Measurements from ENCODE around the gene RAD21L1. TPM values are rescaled to one million over a fixed set of nuclear protein-coding genes. Genes with fewer than 3 reads are reported as not detected.

Gene RAD21L1
- total RNA-seq, 1 experiment from 2014 or later: not detected

- H3K79me2 ChIP-seq (ENCODE audit: low read length): no peaks in the 10 kb centered on the region
- no peak overlapping the region for H3K27ac ChIP-seq (ENCODE audit: low read length)
- no peaks in the 10 kb centered on the region for H3K9me2 ChIP-seq (replicated peaks; ENCODE audit: insufficient read depth, low read length)
- H4K20me1 ChIP-seq (ENCODE audit: insufficient read depth, low read depth, low read length): no peaks in the 10 kb centered on the region
- H3K4me1 ChIP-seq (ENCODE audit: low read length): no peaks in the 10 kb centered on the region
- no peak overlapping the region for H3K9ac ChIP-seq (ENCODE audit: low read length)
- DNase-seq: no peak
- no peak overlapping the region for H3K4me3 ChIP-seq (ENCODE audit: low read length)
- no peaks in the 10 kb centered on the region for H3K27me3 ChIP-seq (ENCODE audit: low read length)
- H3K36me3 ChIP-seq (ENCODE audit: insufficient read depth, low read length): no peaks in the 10 kb centered on the region
- no peak overlapping the region for H2AFZ ChIP-seq (ENCODE audit: low read length)
- H3K9me3 ChIP-seq (ENCODE audit: low read length): no peaks in the 10 kb centered on the region
- no peak overlapping the region for H3K4me2 ChIP-seq (ENCODE audit: low read depth, low read length, poor library complexity, severe bottlenecking)
Measured at GRCh38 chr20:1283522-1284510, 58.0 kb downstream of the RAD21L1 start.

- H3K9me3 ChIP-seq (ENCODE audit: low read length): no peaks in the 10 kb centered on the region
- no peak overlapping the region for H3K4me2 ChIP-seq (ENCODE audit: low read depth, low read length, poor library complexity, severe bottlenecking)
- no peak for DNase-seq
- no peaks in the 10 kb centered on the region for H3K27me3 ChIP-seq (ENCODE audit: low read length)
- H3K9ac ChIP-seq (ENCODE audit: low read length): no peak overlapping the region
- H3K4me1 ChIP-seq (ENCODE audit: low read length): no peaks in the 10 kb centered on the region
- no peaks in the 10 kb centered on the region for H3K79me2 ChIP-seq (ENCODE audit: low read length)
- no peak overlapping the region for H3K27ac ChIP-seq (ENCODE audit: low read length)
- H3K9me2 ChIP-seq (replicated peaks; ENCODE audit: insufficient read depth, low read length): no peaks in the 10 kb centered on the region
- H4K20me1 ChIP-seq (ENCODE audit: insufficient read depth, low read depth, low read length): no peaks in the 10 kb centered on the region
- no peak overlapping the region for H3K4me3 ChIP-seq (ENCODE audit: low read length)
- no peaks in the 10 kb centered on the region for H3K36me3 ChIP-seq (ENCODE audit: insufficient read depth, low read length)
- no peak overlapping the region for H2AFZ ChIP-seq (ENCODE audit: low read length)
Measured at GRCh38 chr20:1286267-1287024, 60.6 kb downstream of the RAD21L1 start.

- no peak overlapping the region for H2AFZ ChIP-seq (ENCODE audit: low read length)
- no peaks in the 10 kb centered on the region for H3K9me2 ChIP-seq (replicated peaks; ENCODE audit: insufficient read depth, low read length)
- no peak overlapping the region for H3K4me2 ChIP-seq (ENCODE audit: low read depth, low read length, poor library complexity, severe bottlenecking)
- no peak for DNase-seq
- no peak overlapping the region for H3K4me3 ChIP-seq (ENCODE audit: low read length)
- H4K20me1 ChIP-seq (ENCODE audit: insufficient read depth, low read depth, low read length): no peaks in the 10 kb centered on the region
- H3K9me3 ChIP-seq (ENCODE audit: low read length): no peaks in the 10 kb centered on the region
- H3K9ac ChIP-seq (ENCODE audit: low read length): no peak overlapping the region
- H3K4me1 ChIP-seq (ENCODE audit: low read length): no peaks in the 10 kb centered on the region
- H3K36me3 ChIP-seq (ENCODE audit: insufficient read depth, low read length): no peaks in the 10 kb centered on the region
- no peaks in the 10 kb centered on the region for H3K27me3 ChIP-seq (ENCODE audit: low read length)
- no peaks in the 10 kb centered on the region for H3K79me2 ChIP-seq (ENCODE audit: low read length)
- H3K27ac ChIP-seq (ENCODE audit: low read length): no peak overlapping the region
Measured at GRCh38 chr20:1287306-1287705, 61.5 kb downstream of the RAD21L1 start.

GRCh38 chr20:1287787-1288569, 62.1 kb downstream of the RAD21L1 start:
- H3K27ac ChIP-seq (ENCODE audit: low read length): no peak overlapping the region
- no peak overlapping the region for H3K9ac ChIP-seq (ENCODE audit: low read length)
- no peaks in the 10 kb centered on the region for H3K9me2 ChIP-seq (replicated peaks; ENCODE audit: insufficient read depth, low read length)
- H4K20me1 ChIP-seq (ENCODE audit: insufficient read depth, low read depth, low read length): no peaks in the 10 kb centered on the region
- no peak for DNase-seq
- H3K79me2 ChIP-seq (ENCODE audit: low read length): no peaks in the 10 kb centered on the region
- no peaks in the 10 kb centered on the region for H3K27me3 ChIP-seq (ENCODE audit: low read length)
- H3K4me3 ChIP-seq (ENCODE audit: low read length): no peak overlapping the region
- H2AFZ ChIP-seq (ENCODE audit: low read length): no peak overlapping the region
- no peak overlapping the region for H3K4me2 ChIP-seq (ENCODE audit: low read depth, low read length, poor library complexity, severe bottlenecking)
- H3K4me1 ChIP-seq (ENCODE audit: low read length): no peaks in the 10 kb centered on the region
- no peaks in the 10 kb centered on the region for H3K36me3 ChIP-seq (ENCODE audit: insufficient read depth, low read length)
- H3K9me3 ChIP-seq (ENCODE audit: low read length): no peaks in the 10 kb centered on the region

- Histone ChIP-seq H3K27ac (ENCODE audit: low read length) (no peak overlapping the region), H4K20me1 (ENCODE audit: insufficient read depth, low read depth, low read length) (no peaks in the 10 kb centered on the region), H3K27me3 (ENCODE audit: low read length) (no peaks in the 10 kb centered on the region), H3K79me2 (ENCODE audit: low read length) (no peaks in the 10 kb centered on the region), H3K9me2 (replicated peaks; ENCODE audit: insufficient read depth, low read length) (no peaks in the 10 kb centered on the region), H3K36me3 (ENCODE audit: insufficient read depth, low read length) (no peaks in the 10 kb centered on the region), H3K4me2 (ENCODE audit: low read depth, low read length, poor library complexity, severe bottlenecking) (no peak overlapping the region), H3K4me1 (ENCODE audit: low read length) (no peaks in the 10 kb centered on the region), H3K9ac (ENCODE audit: low read length) (no peak overlapping the region), H2AFZ (ENCODE audit: low read length) (no peak overlapping the region), H3K9me3 (ENCODE audit: low read length) (no peaks in the 10 kb centered on the region), H3K4me3 (ENCODE audit: low read length) (no peak overlapping the region)
- DNase-seq: no peak
Measured at GRCh38 chr20:1291191-1291741, 65.4 kb downstream of the RAD21L1 start.

- no peak overlapping the region for H2AFZ ChIP-seq (ENCODE audit: low read length)
- H3K4me2 ChIP-seq (ENCODE audit: low read depth, low read length, poor library complexity, severe bottlenecking): no peak overlapping the region
- H3K9me3 ChIP-seq (ENCODE audit: low read length): no peaks in the 10 kb centered on the region
- DNase-seq: no peak
- no peaks in the 10 kb centered on the region for H4K20me1 ChIP-seq (ENCODE audit: insufficient read depth, low read depth, low read length)
- no peaks in the 10 kb centered on the region for H3K4me1 ChIP-seq (ENCODE audit: low read length)
- no peaks in the 10 kb centered on the region for H3K36me3 ChIP-seq (ENCODE audit: insufficient read depth, low read length)
- no peak overlapping the region for H3K4me3 ChIP-seq (ENCODE audit: low read length)
- no peaks in the 10 kb centered on the region for H3K9me2 ChIP-seq (replicated peaks; ENCODE audit: insufficient read depth, low read length)
- no peak overlapping the region for H3K27ac ChIP-seq (ENCODE audit: low read length)
- no peak overlapping the region for H3K9ac ChIP-seq (ENCODE audit: low read length)
- no peaks in the 10 kb centered on the region for H3K79me2 ChIP-seq (ENCODE audit: low read length)
- no peaks in the 10 kb centered on the region for H3K27me3 ChIP-seq (ENCODE audit: low read length)
Measured at GRCh38 chr20:1292620-1293019, 66.8 kb downstream of the RAD21L1 start.

- Histone ChIP-seq H3K27me3 (ENCODE audit: low read length) (no peaks in the 10 kb centered on the region), H4K20me1 (ENCODE audit: insufficient read depth, low read depth, low read length) (no peaks in the 10 kb centered on the region), H3K27ac (ENCODE audit: low read length) (no peak overlapping the region), H3K4me2 (ENCODE audit: low read depth, low read length, poor library complexity, severe bottlenecking) (no peak overlapping the region), H3K79me2 (ENCODE audit: low read length) (no peaks in the 10 kb centered on the region), H3K4me1 (ENCODE audit: low read length) (no peaks in the 10 kb centered on the region), H3K4me3 (ENCODE audit: low read length) (no peak overlapping the region), H3K9me2 (replicated peaks; ENCODE audit: insufficient read depth, low read length) (no peaks in the 10 kb centered on the region), H3K36me3 (ENCODE audit: insufficient read depth, low read length) (no peaks in the 10 kb centered on the region), H3K9me3 (ENCODE audit: low read length) (no peaks in the 10 kb centered on the region), H3K9ac (ENCODE audit: low read length) (no peak overlapping the region), H2AFZ (ENCODE audit: low read length) (no peak overlapping the region)
- no peak for DNase-seq
Measured at GRCh38 chr20:1293641-1294379, 68.0 kb downstream of the RAD21L1 start.
